ENCODE measurements around the gene ADNP2. TPM values are rescaled to one million over a fixed set of nuclear protein-coding genes. Genes with fewer than 3 reads are reported as not detected.

Gene ADNP2
- 10.8 to 11.6 TPM (median 11.1 TPM) in 5 replicates for total RNA-seq (2022; extraction: Qiagen RNA extraction)

GRCh38 chr18:80108739-80109675 lies at the start of gene ADNP2:
TSS of gene ADNP2 (plus strand) at chr18:80109262. CDS start at chr18:80117543, 8,281 bp downstream.

Other genes starting within 250 kb of the ADNP2 start
- gene SLC66A2, start 157.6 kb upstream of the ADNP2 start, total RNA-seq (2022; extraction: Qiagen RNA extraction) = 11.9 to 20.6 TPM (median 19.1 TPM) in 5 replicates
- gene HSBP1L1, start 144.6 kb upstream of the ADNP2 start, total RNA-seq (2022; extraction: Qiagen RNA extraction) = 10.7 to 14.2 TPM (median 12.6 TPM) in 5 replicates
- gene TXNL4A, start 120.7 kb upstream of the ADNP2 start, total RNA-seq (2022; extraction: Qiagen RNA extraction) = 92.6 to 161 TPM (median 142 TPM) in 5 replicates
- 27.2 to 31.3 TPM (median 29.6 TPM) in 5 replicates for gene RBFA, start 74.8 kb upstream of the ADNP2 start, total RNA-seq (2022; extraction: Qiagen RNA extraction)
- 2.8 to 3.5 TPM (median 3.2 TPM) in 5 replicates for gene PARD6G, start 138.3 kb downstream of the ADNP2 start, total RNA-seq (2022; extraction: Qiagen RNA extraction)

All from A549 treated with CORT108297 at 1 μM for 4 hours (cell line).